Ovary (tissue), 3 donors: ENCODE results near the gene PELO.

Experiments used
- CTCF ChIP-seq, 3 donors: fragments of 450-650 bp in 2 of 3; fragments of 200-600 bp in 1 of 3; IDR thresholded peaks; one replicate each; pipeline versions ENCODE4 v1.5.1 to v1.8.0; 2016 to 2022; ENCODE audit warnings: antibody characterized with exemption in 3 of 3, mild to moderate bottlenecking in 1 of 3
- POLR2A ChIP-seq: fragments of 450-650 bp; IDR thresholded peaks from one replicate; pipeline ENCODE4 v1.6.1; 2017; ENCODE audit warnings: antibody characterized with exemption, mild to moderate bottlenecking, moderate library complexity
- donor health status: DM: no; HTN: no; CAD: no.

GRCh38 chr5:52788505-52788821 is 747 bp downstream of the PELO start:
- TF ChIP-seq CTCF (IDR thresholded peaks at IDR 0.05) (no peak), POLR2A (no peak)
